ENCODE measurements around the gene DYNLT1.
"Not testable (repeated sequence)": the region's sequence is repeated elsewhere in the genome, so short reads cannot be mapped to it uniquely, and the experiment has no call there.

DYNLT1 gene

GRCh38 chr6:158644231-158645063, at the start of gene DYNLT1:
Gene DYNLT1, minus strand, starts transcription at chr6:158644743. Its CDS starts 35 bp downstream, at chr6:158644708.
- Mint-ChIP-seq H3K27me3 (ENCODE audit: low read depth) (no peaks in the 10 kb centered on the region), H3K27ac (peak within 1 kb of the TSS; percentile 99), H3K36me3 (ENCODE audit: low read depth) (peaks cover 31% of the 10 kb centered on the region), H3K4me3 (peak within 1 kb of the TSS; percentile 98), H3K4me1 (ENCODE audit: low read depth) (peaks cover 67% of the 10 kb centered on the region), H3K9me3 (no peaks in the 10 kb centered on the region)

DNA sequence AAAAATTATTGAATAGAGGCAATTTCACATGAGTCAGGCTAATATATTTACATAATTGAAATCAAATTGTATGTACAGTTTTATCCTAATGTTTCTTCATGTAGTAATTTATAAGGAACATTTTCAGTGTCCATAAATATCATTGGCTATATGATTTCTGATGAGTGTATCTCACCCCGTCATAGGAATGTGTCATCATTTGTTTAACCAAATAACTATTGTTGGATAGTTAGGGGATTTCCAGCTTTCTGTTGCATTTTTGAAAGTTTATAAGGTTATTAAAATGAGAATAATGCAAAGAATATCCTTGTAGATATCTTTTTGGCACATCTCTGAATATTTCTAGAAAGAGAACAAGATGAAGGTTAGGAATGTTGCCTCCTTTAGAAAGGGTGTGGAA, 44.3 kb upstream of the DYNLT1 start:
- peaks cover 40% of the 10 kb centered on the region for H3K36me3 Mint-ChIP-seq (ENCODE audit: low read depth)

GRCh38 chr6:158687506-158687905, 43.0 kb upstream of the DYNLT1 start:
- peaks cover 44% of the 10 kb centered on the region for H3K36me3 Mint-ChIP-seq (ENCODE audit: low read depth)
- peaks cover 52% of the 10 kb centered on the region for H3K4me1 Mint-ChIP-seq (ENCODE audit: low read depth)
- peaks cover 3% of the 10 kb centered on the region for H3K9me3 Mint-ChIP-seq
- H3K4me3 Mint-ChIP-seq: peak overlapping the region; percentile 70
- H3K27me3 Mint-ChIP-seq (ENCODE audit: low read depth): no peaks in the 10 kb centered on the region
- peak overlapping the region; percentile 92 for H3K27ac Mint-ChIP-seq

More for the DNA sequence above, 44.3 kb upstream of the DYNLT1 start:
- Mint-ChIP-seq H3K27me3 (ENCODE audit: low read depth) (no peaks in the 10 kb centered on the region), H3K9me3 (peaks cover 3% of the 10 kb centered on the region), H3K4me1 (ENCODE audit: low read depth) (peaks cover 44% of the 10 kb centered on the region), H3K4me3 (no peak overlapping the region), H3K27ac (no peak overlapping the region)

GRCh38 chr6:158686791-158687381, 42.3 kb upstream of the DYNLT1 start:
- Mint-ChIP-seq H3K4me1 (ENCODE audit: low read depth) (peaks cover 52% of the 10 kb centered on the region), H3K27me3 (ENCODE audit: low read depth) (no peaks in the 10 kb centered on the region), H3K4me3 (peak overlapping the region; percentile 55), H3K36me3 (ENCODE audit: low read depth) (peaks cover 45% of the 10 kb centered on the region), H3K27ac (peak overlapping the region; percentile 92), H3K9me3 (peaks cover 3% of the 10 kb centered on the region)

GRCh38 chr6:158686311-158686710, 41.8 kb upstream of the DYNLT1 start:
- Mint-ChIP-seq H3K27ac (peak overlapping the region; percentile 92), H3K36me3 (ENCODE audit: low read depth) (peaks cover 50% of the 10 kb centered on the region), H3K4me3 (peak overlapping the region; percentile 55)

DNA sequence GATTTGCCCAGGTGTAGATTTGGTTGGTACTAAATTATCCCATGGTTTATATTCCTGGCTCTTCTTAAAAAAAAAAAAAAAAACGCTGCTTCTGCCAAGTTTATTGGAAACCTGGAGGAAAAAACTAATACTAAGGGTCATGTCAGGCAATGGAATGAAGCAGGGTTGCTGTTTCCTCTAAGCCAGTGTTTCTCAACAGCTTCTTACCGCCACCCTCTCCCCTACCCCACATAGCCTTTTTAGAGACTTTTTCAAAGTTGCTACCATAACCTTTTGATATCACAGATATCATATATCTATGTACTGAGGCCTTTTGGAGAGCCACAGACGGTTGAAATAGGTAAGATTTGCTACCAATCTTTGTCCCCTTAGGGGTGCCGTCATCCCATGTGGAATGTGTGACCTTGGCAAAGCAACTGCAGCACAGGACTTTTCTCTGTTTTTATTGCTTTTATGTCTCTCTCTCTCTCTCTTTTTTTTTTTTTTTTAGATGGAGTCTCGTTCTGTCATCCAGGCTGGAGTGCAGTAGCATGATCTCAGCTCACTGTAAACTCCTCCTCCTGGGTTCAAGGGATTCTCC, 40.3 kb upstream of the DYNLT1 start:
- H3K9me3 Mint-ChIP-seq: peaks cover 3% of the 10 kb centered on the region
- H3K27ac Mint-ChIP-seq: no peak overlapping the region
- H3K36me3 Mint-ChIP-seq (ENCODE audit: low read depth): peaks cover 55% of the 10 kb centered on the region
- peaks cover 50% of the 10 kb centered on the region for H3K4me1 Mint-ChIP-seq (ENCODE audit: low read depth)
- H3K27me3 Mint-ChIP-seq (ENCODE audit: low read depth): no peaks in the 10 kb centered on the region
- H3K4me3 Mint-ChIP-seq: no peak overlapping the region

More at GRCh38 chr6:158686311-158686710, 41.8 kb upstream of the DYNLT1 start:
- peaks cover 52% of the 10 kb centered on the region for H3K4me1 Mint-ChIP-seq (ENCODE audit: low read depth)
- peaks cover 3% of the 10 kb centered on the region for H3K9me3 Mint-ChIP-seq
- no peaks in the 10 kb centered on the region for H3K27me3 Mint-ChIP-seq (ENCODE audit: low read depth)

- no peaks in the 10 kb centered on the region for H3K27me3 Mint-ChIP-seq (ENCODE audit: low read depth)
- peaks cover 58% of the 10 kb centered on the region for H3K36me3 Mint-ChIP-seq (ENCODE audit: low read depth)
- no peak overlapping the region for H3K4me3 Mint-ChIP-seq
- peaks cover 3% of the 10 kb centered on the region for H3K9me3 Mint-ChIP-seq
- no peak overlapping the region for H3K27ac Mint-ChIP-seq
- H3K4me1 Mint-ChIP-seq (ENCODE audit: low read depth): peaks cover 51% of the 10 kb centered on the region
Observed at GRCh38 chr6:158684311-158684710, 39.8 kb upstream of the DYNLT1 start.

- Mint-ChIP-seq H3K4me1 (ENCODE audit: low read depth) (peaks cover 22% of the 10 kb centered on the region), H3K27me3 (ENCODE audit: low read depth) (no peaks in the 10 kb centered on the region), H3K36me3 (ENCODE audit: low read depth) (peaks cover 57% of the 10 kb centered on the region), H3K4me3 (no peak overlapping the region), H3K9me3 (no peaks in the 10 kb centered on the region), H3K27ac (no peak overlapping the region)
Observed at GRCh38 chr6:158680481-158680880, 35.9 kb upstream of the DYNLT1 start.

DNA sequence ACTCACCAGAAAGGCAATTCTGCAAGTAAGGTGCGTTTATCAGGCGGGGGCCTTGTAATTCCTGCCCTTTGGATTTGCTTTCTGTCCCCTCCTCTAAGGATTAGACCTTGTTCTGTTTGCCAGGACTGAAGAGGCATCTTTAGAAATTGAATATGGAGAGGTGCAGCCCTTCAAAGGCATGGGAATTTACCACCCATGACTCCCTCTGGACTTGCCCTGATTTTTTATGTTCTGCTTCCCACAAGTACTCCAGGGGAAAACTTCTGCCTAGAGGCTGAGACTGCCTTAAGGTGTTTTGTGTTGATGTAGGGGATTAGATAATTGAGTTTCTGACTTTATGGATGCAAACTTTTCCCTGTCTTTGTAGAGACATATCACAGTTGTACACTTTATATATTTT, 35.5 kb upstream of the DYNLT1 start:
- Mint-ChIP-seq H3K4me3 (no peak overlapping the region), H3K4me1 (ENCODE audit: low read depth) (peaks cover 21% of the 10 kb centered on the region), H3K27me3 (ENCODE audit: low read depth) (no peaks in the 10 kb centered on the region), H3K9me3 (no peaks in the 10 kb centered on the region), H3K27ac (peak overlapping the region; percentile 49), H3K36me3 (ENCODE audit: low read depth) (peaks cover 60% of the 10 kb centered on the region)

GRCh38 chr6:158677906-158678578, 33.5 kb upstream of the DYNLT1 start:
- peaks cover 63% of the 10 kb centered on the region for H3K36me3 Mint-ChIP-seq (ENCODE audit: low read depth)
- no peak overlapping the region for H3K4me3 Mint-ChIP-seq
- H3K27me3 Mint-ChIP-seq (ENCODE audit: low read depth): no peaks in the 10 kb centered on the region
- H3K4me1 Mint-ChIP-seq (ENCODE audit: low read depth): peaks cover 12% of the 10 kb centered on the region
- H3K9me3 Mint-ChIP-seq: no peaks in the 10 kb centered on the region
- no peak overlapping the region for H3K27ac Mint-ChIP-seq

- H3K27me3 Mint-ChIP-seq (ENCODE audit: low read depth); H3K9me3 Mint-ChIP-seq; H3K4me3 Mint-ChIP-seq; H3K4me1 Mint-ChIP-seq (ENCODE audit: low read depth); H3K27ac Mint-ChIP-seq: not testable (repeated sequence)
- peaks cover 59% of the 10 kb centered on the region for H3K36me3 Mint-ChIP-seq (ENCODE audit: low read depth)
Observed at GRCh38 chr6:158677094-158677493, 32.6 kb upstream of the DYNLT1 start.

DNA sequence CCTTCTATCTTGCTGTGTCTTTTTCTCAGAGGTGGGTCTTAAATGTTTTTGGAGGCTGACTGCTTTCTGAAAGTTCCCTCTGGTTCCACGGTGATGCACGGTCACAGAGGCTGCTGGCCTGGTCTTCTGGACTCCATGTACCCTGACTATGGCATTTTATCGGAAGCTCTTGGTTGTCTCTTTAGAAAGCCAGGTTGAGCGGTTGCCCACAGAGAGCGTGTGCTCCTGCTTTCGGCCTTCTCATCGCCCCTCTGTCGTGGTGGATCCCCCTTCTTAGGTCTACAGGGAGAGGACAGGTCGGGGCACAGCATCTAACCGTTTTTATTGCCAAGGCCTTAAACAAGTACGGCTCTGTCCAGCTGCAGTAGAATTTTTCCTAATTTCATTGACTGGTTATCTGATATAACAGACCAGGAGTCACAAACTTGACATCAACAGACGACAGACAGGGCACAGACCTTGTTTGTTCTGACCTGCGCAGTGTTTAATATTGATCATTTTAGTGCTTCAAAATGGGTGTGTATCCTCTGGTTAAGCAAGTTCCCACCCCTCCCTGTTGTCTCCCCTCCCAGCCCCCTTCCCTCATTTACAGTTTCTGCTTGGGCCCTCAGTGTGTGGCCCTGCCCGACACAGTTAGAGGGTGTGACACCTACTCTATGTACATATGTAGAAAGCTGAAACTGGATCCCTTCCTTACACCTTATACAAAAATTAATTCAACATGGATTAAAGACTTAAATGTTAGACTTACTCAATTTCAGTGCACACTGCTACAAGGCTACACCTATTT, 30.0 kb upstream of the DYNLT1 start:
- no peak overlapping the region for H3K4me3 Mint-ChIP-seq
- no peaks in the 10 kb centered on the region for H3K27me3 Mint-ChIP-seq (ENCODE audit: low read depth)
- H3K27ac Mint-ChIP-seq: no peak overlapping the region
- H3K36me3 Mint-ChIP-seq (ENCODE audit: low read depth): peaks cover 52% of the 10 kb centered on the region
- H3K4me1 Mint-ChIP-seq (ENCODE audit: low read depth): peaks cover 8% of the 10 kb centered on the region
- H3K9me3 Mint-ChIP-seq: no peaks in the 10 kb centered on the region

- H3K36me3 Mint-ChIP-seq (ENCODE audit: low read depth): peaks cover 51% of the 10 kb centered on the region
- H3K4me1 Mint-ChIP-seq (ENCODE audit: low read depth): peaks cover 11% of the 10 kb centered on the region
- H3K9me3 Mint-ChIP-seq: no peaks in the 10 kb centered on the region
- no peak overlapping the region for H3K4me3 Mint-ChIP-seq
- no peak overlapping the region for H3K27ac Mint-ChIP-seq
- H3K27me3 Mint-ChIP-seq (ENCODE audit: low read depth): no peaks in the 10 kb centered on the region
Observed at GRCh38 chr6:158672726-158673125, 28.2 kb upstream of the DYNLT1 start.

GRCh38 chr6:158672119-158672518, 27.6 kb upstream of the DYNLT1 start:
- H3K4me3 Mint-ChIP-seq; H3K9me3 Mint-ChIP-seq; H3K27me3 Mint-ChIP-seq (ENCODE audit: low read depth); H3K27ac Mint-ChIP-seq: not testable (repeated sequence)
- H3K4me1 Mint-ChIP-seq (ENCODE audit: low read depth): peaks cover 13% of the 10 kb centered on the region
- H3K36me3 Mint-ChIP-seq (ENCODE audit: low read depth): peaks cover 51% of the 10 kb centered on the region
